Chondrocyte (in vitro differentiated cells): ENCODE data around the gene STK31. TPM values are rescaled to one million over a fixed set of nuclear protein-coding genes. Genes with fewer than 3 reads are reported as not detected.
"Not testable (repeated sequence)": the region's sequence is repeated elsewhere in the genome, so short reads cannot be mapped to it uniquely, and the experiment has no call there.

ENCODE experiments used
- DNase-seq: peaks from one replicate; pipeline ENCODE4 v3.0.0; 2021; ENCODE audit warnings: mixed read lengths, low spot score
- H3K27ac Mint-ChIP-seq: one replicate; pipeline ENCODE4 v1.8.0; 2021; ENCODE audit warnings: mild to moderate bottlenecking, moderate library complexity, mixed read lengths; ENCODE audit not compliant: unreplicated experiment
- H3K27me3 Mint-ChIP-seq: 2 replicates; pipeline ENCODE4 v1.8.0; 2021; ENCODE audit warnings: low read depth, mixed read lengths
- H3K36me3 Mint-ChIP-seq: 2 replicates; pipeline ENCODE4 v1.8.0; 2021; ENCODE audit warnings: low read depth, mixed read lengths
- H3K4me1 Mint-ChIP-seq: 2 replicates; pipeline ENCODE4 v1.8.0; 2021; ENCODE audit warnings: low read depth, mild to moderate bottlenecking, mixed read lengths
- H3K4me3 Mint-ChIP-seq: one replicate; pipeline ENCODE4 v1.8.0; 2021; ENCODE audit warnings: mild to moderate bottlenecking, moderate library complexity, mixed read lengths; ENCODE audit not compliant: unreplicated experiment
- H3K9me3 Mint-ChIP-seq: 2 replicates; pipeline ENCODE4 v1.8.0; 2021; ENCODE audit warnings: low read depth, mixed read lengths
- total RNA-seq: library from RNA; stranded (reverse); gene quantifications from 3 replicates; pipeline ENCODE4 v1.2.1, GENCODE V29; 2021
- TF ChIP-seq, protein P1 (sequence below): fragments of 200-600 bp; sonication (generic); IDR thresholded peaks from 2 replicates; pipeline ENCODE4 v1.5.0; 2021; ENCODE audit warnings: antibody characterized with exemption, mild to moderate bottlenecking, moderate library complexity

The STK31 gene
- total RNA-seq, 1 donor from 2014 or later: 0.07 TPM

DNA sequence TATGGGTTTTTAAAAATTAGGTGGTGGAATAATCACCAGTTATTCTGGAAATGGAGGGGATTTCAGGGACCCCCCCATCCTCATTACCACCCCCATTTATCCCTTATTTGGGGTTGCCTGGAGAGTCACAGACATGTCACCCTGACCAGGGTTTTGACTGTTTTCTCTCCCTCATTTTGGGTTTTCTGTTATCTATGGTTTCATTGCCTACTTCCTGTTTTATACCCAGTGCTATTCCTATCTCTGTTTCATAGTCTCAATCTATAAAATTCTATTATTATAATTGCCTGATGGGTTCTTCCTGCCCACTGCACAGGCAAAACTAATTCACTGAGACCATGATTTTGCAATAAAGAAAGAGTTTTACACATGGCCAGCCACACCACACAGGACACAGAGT, 45.9 kb upstream of the STK31 start:
- no peak for DNase-seq
- TF ChIP-seq, protein P1, sequence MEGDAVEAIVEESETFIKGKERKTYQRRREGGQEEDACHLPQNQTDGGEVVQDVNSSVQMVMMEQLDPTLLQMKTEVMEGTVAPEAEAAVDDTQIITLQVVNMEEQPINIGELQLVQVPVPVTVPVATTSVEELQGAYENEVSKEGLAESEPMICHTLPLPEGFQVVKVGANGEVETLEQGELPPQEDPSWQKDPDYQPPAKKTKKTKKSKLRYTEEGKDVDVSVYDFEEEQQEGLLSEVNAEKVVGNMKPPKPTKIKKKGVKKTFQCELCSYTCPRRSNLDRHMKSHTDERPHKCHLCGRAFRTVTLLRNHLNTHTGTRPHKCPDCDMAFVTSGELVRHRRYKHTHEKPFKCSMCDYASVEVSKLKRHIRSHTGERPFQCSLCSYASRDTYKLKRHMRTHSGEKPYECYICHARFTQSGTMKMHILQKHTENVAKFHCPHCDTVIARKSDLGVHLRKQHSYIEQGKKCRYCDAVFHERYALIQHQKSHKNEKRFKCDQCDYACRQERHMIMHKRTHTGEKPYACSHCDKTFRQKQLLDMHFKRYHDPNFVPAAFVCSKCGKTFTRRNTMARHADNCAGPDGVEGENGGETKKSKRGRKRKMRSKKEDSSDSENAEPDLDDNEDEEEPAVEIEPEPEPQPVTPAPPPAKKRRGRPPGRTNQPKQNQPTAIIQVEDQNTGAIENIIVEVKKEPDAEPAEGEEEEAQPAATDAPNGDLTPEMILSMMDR: no peak
- Mint-ChIP-seq H3K4me1 (peaks cover 15% of the 10 kb centered on the region), H3K9me3 (peaks cover 3% of the 10 kb centered on the region), H3K36me3 (no peaks in the 10 kb centered on the region), H3K4me3 (no peak overlapping the region), H3K27ac (no peak overlapping the region), H3K27me3 (no peaks in the 10 kb centered on the region)

DNA sequence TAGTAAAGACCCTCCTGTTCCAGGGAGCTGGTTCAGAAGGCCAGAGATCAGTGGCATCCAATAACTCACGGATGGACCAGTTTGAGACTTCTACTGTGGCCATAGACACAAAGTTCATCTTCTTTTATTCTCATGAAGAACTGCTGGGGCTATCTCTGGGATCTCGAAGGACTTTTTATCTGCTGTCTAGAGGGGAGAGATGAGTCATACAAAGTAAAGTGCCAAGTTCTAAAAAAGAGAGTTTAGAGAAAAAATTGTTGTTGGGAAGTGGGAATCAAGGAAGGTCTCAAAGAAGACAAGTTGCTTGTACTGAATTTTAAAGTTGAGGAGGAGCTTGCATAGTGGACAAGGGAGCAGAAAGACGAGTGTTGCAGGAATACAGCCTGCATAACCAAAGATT, 38.0 kb upstream of the STK31 start:
- Mint-ChIP-seq H3K4me1 (peaks cover 2% of the 10 kb centered on the region), H3K9me3 (peaks cover 9% of the 10 kb centered on the region), H3K27me3 (no peaks in the 10 kb centered on the region), H3K27ac (no peak overlapping the region), H3K4me3 (no peak overlapping the region), H3K36me3 (no peaks in the 10 kb centered on the region)
- no peak for DNase-seq
- TF ChIP-seq, protein P1: no peak

DNA sequence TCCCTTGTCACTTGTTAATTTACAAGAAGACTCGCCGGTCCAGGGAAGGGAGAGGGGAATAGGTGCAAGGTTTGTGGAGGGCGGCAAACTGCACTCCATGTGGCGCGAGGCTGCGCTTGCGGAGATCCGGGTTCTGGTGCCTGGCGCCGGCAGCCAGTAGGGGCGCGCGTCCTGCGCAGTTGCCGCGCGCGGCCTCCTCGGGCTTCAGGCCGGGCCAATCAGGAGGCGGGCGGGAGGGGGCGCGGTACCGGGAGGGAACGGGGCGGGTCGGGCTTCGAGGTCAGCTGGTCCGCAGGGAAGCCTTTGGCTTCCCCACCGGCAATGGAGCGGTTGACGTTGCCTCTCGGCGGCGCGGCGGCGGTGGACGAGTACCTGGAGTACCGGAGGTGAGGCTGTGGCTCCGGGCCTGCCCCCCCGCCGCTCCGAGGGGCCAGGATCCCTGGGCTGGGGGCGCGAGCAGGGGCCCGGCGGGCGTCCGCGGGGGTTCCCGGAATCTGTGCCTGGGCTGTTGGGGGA, 30.1 kb upstream of the STK31 start, which contains the start of gene FAM221A:
Gene FAM221A, plus strand, starts transcription at position 302 of the 516 bp plus-strand sequence. Its CDS starts 20 bp downstream, at position 322.
- peaks cover 8% of the 10 kb centered on the region for H3K9me3 Mint-ChIP-seq
- no peaks in the 10 kb centered on the region for H3K36me3 Mint-ChIP-seq
- TF ChIP-seq, protein P1: peak; percentile 79
- no peaks in the 10 kb centered on the region for H3K27me3 Mint-ChIP-seq
- peak; percentile 90 for DNase-seq
- H3K27ac Mint-ChIP-seq: no peak within 1 kb of the TSS
- H3K4me3 Mint-ChIP-seq: peak within 1 kb of the TSS; percentile 88
- H3K4me1 Mint-ChIP-seq: no peaks in the 10 kb centered on the region

DNA sequence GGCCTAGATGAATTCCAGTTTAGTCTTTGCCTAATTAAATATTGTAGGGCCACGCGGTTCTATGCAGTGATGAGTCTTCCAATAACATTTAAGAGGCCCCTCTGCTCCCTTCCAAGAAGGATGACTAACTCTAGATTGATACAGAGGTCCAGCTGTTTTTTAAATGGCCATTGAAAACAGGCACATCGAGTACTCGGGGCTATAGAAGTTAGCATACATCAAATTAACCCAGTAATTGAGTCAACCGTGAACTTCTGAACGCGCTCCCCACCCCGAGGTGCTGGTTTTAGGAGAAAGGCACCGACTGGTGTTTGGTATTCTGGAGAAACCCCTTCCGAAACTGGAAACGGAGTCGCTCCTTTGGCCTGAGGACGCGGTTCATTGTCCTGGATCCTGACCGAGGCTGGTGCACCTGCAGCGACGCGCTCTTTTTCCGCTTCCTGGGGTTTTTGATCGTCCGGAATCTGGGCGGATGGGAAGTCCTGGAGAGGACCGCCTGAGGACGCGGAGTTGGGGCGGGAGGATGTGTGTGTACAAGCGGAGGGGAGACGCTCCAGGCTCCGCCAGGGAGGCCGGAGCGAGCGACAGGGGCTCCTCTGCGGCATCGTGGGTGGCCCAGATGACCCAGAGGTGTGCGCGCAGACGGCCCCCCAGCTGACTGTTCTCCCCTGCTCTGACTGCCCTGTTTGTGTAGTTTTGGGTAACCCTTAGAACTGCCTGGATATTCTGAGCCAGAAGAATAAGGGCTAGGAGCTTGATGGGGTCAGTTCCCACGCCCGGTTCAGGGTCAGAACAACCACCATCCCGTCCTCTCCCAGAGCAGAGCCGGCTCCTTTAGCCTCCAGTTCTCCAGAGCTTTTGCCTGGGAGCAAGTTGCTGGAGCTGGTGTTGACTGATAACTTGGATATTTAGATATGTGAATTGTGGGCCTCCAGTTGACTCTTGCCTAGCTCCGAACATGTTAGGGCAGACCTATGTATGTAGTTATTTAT, 29.3 kb upstream of the STK31 start:
- no peaks in the 10 kb centered on the region for H3K4me1 Mint-ChIP-seq
- TF ChIP-seq, protein P1: no peak
- no peaks in the 10 kb centered on the region for H3K36me3 Mint-ChIP-seq
- peaks cover under 1% of the 10 kb centered on the region for H3K9me3 Mint-ChIP-seq
- H3K4me3 Mint-ChIP-seq: peak overlapping the region; percentile 88
- no peak for DNase-seq
- no peak overlapping the region for H3K27ac Mint-ChIP-seq
- no peaks in the 10 kb centered on the region for H3K27me3 Mint-ChIP-seq

DNA sequence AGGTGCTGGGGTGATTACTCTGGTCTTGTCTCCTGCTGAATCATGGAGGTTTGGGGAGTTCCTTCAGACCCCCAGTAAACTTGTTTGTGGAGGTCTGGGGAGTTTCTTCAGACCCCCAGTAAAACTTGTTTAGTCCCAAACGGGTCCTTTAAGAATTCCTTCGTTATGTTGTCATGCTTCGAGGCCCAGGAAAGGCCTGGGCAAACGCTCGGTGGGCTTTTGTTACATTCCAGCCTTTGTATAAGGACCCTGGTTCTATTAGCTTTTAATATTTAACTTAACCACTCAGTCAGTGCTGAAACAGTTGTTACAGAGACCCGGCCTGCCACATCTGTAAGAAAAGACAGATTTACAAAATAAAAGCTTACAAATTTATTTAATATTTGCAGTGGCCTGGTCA, 26.0 kb upstream of the STK31 start:
- not testable (repeated sequence) for DNase-seq, H3K4me1 Mint-ChIP-seq, H3K9me3 Mint-ChIP-seq, H3K27ac Mint-ChIP-seq, H3K36me3 Mint-ChIP-seq, H3K4me3 Mint-ChIP-seq, H3K27me3 Mint-ChIP-seq
